ENCODE data around the gene SNX30. TPM values are rescaled to one million over a fixed set of nuclear protein-coding genes. Genes with fewer than 3 reads are reported as not detected.

The SNX30 gene
- total RNA-seq, 4 donors from 2014 or later, result 12.8 to 16.1 (median 14.4) TPM

- Histone ChIP-seq H3K36me3 (peaks cover 19% of the 10 kb centered on the region), H3K4me3 (no peak overlapping the region), H3K27me3 (no peaks in the 10 kb centered on the region), H3K9me3 (no peaks in the 10 kb centered on the region), H3K4me1 (no peaks in the 10 kb centered on the region), H3K27ac (no peak overlapping the region)
- WGBS, result 95% methylated on average over 3 of the region's 7 CpGs
- TF ChIP-seq EP300 (IDR thresholded peaks at IDR 0.05), result no peak
- TF ChIP-seq POLR2AphosphoS5 (IDR thresholded peaks at IDR 0.05), result no peak
- TF ChIP-seq, protein P1, sequence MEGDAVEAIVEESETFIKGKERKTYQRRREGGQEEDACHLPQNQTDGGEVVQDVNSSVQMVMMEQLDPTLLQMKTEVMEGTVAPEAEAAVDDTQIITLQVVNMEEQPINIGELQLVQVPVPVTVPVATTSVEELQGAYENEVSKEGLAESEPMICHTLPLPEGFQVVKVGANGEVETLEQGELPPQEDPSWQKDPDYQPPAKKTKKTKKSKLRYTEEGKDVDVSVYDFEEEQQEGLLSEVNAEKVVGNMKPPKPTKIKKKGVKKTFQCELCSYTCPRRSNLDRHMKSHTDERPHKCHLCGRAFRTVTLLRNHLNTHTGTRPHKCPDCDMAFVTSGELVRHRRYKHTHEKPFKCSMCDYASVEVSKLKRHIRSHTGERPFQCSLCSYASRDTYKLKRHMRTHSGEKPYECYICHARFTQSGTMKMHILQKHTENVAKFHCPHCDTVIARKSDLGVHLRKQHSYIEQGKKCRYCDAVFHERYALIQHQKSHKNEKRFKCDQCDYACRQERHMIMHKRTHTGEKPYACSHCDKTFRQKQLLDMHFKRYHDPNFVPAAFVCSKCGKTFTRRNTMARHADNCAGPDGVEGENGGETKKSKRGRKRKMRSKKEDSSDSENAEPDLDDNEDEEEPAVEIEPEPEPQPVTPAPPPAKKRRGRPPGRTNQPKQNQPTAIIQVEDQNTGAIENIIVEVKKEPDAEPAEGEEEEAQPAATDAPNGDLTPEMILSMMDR (IDR thresholded peaks at IDR 0.05), result no peak
- TF ChIP-seq POLR2A (IDR thresholded peaks at IDR 0.05), result no peak
- DNase-seq (ENCODE audit: low spot score in 2 of 2), result no peak
Observed at GRCh38 chr9:112881331-112881730, 130.8 kb downstream of the SNX30 start.

DNA sequence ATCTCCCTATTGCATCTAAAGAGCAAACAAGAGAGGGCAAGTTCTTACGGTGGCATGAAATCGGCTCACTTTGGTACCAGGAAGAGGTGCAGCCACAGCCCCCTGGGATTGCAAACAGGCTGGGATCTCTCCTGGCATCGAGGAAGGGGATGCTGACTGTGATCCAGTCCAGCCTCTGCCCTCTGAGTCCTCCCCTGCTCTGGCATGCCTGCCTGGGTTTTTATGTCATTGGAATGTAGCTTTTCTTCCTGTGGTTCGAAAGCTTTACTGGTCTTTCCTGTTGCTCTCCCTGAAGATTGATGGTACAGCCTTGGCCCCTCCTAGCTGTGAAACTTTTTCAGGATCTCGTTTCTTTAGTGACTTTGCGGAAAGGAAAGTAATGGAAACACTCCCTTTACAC, 133.5 kb downstream of the SNX30 start:
- Histone ChIP-seq H3K4me3 (no peak overlapping the region), H3K27ac (no peak overlapping the region)
- TF ChIP-seq, protein P1 (IDR thresholded peaks at IDR 0.05), result no peak
- TF ChIP-seq POLR2AphosphoS5 (IDR thresholded peaks at IDR 0.05), result no peak
- no peak for TF ChIP-seq EP300 (IDR thresholded peaks at IDR 0.05)
- no peak for TF ChIP-seq POLR2A (IDR thresholded peaks at IDR 0.05)

DNA sequence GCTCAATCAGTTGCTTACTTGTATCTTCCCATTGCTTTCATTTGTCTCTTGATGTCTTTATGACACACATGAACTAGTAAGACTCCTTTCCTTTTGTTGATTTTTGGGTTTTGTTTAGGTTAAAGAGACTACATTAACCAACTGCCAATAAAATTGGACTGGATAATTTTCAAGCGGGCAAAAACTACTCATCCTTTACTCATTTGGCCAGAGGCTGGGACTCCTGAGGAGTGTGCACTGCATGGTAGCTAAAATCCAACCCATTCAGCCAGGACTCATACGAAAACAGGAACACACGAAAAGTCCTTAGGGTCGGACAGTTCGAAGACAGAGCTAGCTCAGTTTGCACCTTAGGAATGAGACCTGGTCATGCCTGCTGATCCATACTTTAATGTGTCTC, 134.2 kb downstream of the SNX30 start:
- peaks cover 5% of the 10 kb centered on the region for H3K27me3 ChIP-seq
- H3K27ac ChIP-seq, result no peak overlapping the region
- WGBS, result 96% methylated on average over 5 of the region's 5 CpGs
- H3K4me3 ChIP-seq, result no peak overlapping the region
- H3K36me3 ChIP-seq, result peaks cover 6% of the 10 kb centered on the region
- DNase-seq (ENCODE audit: low spot score in 2 of 2), result no peak
- TF ChIP-seq EP300 (IDR thresholded peaks at IDR 0.05) (no peak), POLR2AphosphoS5 (IDR thresholded peaks at IDR 0.05) (no peak), POLR2A (IDR thresholded peaks at IDR 0.05) (no peak)
- TF ChIP-seq, protein P1 (IDR thresholded peaks at IDR 0.05), result no peak
- no peaks in the 10 kb centered on the region for H3K9me3 ChIP-seq
- H3K4me1 ChIP-seq, result no peaks in the 10 kb centered on the region

More for the DNA sequence above, 133.5 kb downstream of the SNX30 start:
- H3K27me3 ChIP-seq, result no peaks in the 10 kb centered on the region
- WGBS, result 33% methylated on average over 6 of the region's 6 CpGs
- no peaks in the 10 kb centered on the region for H3K4me1 ChIP-seq
- H3K36me3 ChIP-seq, result peaks cover 6% of the 10 kb centered on the region
- DNase-seq (ENCODE audit: low spot score in 2 of 2), result no peak
- H3K9me3 ChIP-seq, result no peaks in the 10 kb centered on the region

GRCh38 chr9:112885324-112885723, 134.8 kb downstream of the SNX30 start:
- DNase-seq (ENCODE audit: low spot score in 2 of 2), result no peak
- TF ChIP-seq POLR2AphosphoS5 (IDR thresholded peaks at IDR 0.05), result no peak
- no peak for TF ChIP-seq EP300 (IDR thresholded peaks at IDR 0.05)
- no peak for TF ChIP-seq POLR2A (IDR thresholded peaks at IDR 0.05)
- TF ChIP-seq, protein P1 (IDR thresholded peaks at IDR 0.05), result no peak
- no peaks in the 10 kb centered on the region for H3K9me3 ChIP-seq
- peaks cover 11% of the 10 kb centered on the region for H3K27me3 ChIP-seq
- H3K27ac ChIP-seq, result no peak overlapping the region
- no peak overlapping the region for H3K4me3 ChIP-seq
- peaks cover 6% of the 10 kb centered on the region for H3K36me3 ChIP-seq
- H3K4me1 ChIP-seq, result peaks cover 3% of the 10 kb centered on the region
- 83% methylated on average over 1 of the region's 1 CpG for WGBS

DNA sequence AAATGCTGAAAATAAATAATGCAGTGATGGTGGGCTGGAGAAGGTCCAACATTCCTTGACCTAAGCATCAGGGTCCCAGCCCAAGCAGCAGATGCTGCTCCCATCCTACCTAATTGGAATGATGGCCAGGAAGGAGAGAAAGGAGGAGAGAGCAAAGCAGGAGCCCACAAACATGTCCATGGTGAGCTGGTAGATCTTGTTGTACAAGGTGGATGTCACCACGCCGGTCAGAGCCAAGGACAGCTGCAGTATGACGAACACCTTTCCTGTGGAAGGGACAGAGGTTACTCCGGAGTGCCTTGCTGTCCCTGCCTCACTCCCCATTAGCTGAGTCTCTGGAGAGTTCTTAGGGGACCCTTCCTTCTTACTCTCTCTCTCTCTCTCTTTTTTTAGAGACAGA, 135.8 kb downstream of the SNX30 start:
- WGBS, result 95% methylated on average over 4 of the region's 4 CpGs
- Histone ChIP-seq H3K36me3 (no peaks in the 10 kb centered on the region), H3K27me3 (peaks cover 19% of the 10 kb centered on the region), H3K27ac (no peak overlapping the region), H3K9me3 (no peaks in the 10 kb centered on the region), H3K4me1 (peaks cover 11% of the 10 kb centered on the region), H3K4me3 (no peak overlapping the region)
- TF ChIP-seq EP300 (IDR thresholded peaks at IDR 0.05) (no peak), POLR2AphosphoS5 (IDR thresholded peaks at IDR 0.05) (no peak), POLR2A (IDR thresholded peaks at IDR 0.05) (no peak)
- TF ChIP-seq, protein P1 (IDR thresholded peaks at IDR 0.05), result no peak
- DNase-seq (ENCODE audit: low spot score in 2 of 2), result no peak
